Esophagus (tissue), 2 donors: Measurements from ENCODE around the gene ACP1. TPM values are rescaled to one million over a fixed set of nuclear protein-coding genes. Genes with fewer than 3 reads are reported as not detected.

Experiments
- H3K27ac ChIP-seq, 2 donors: one replicate each; pipeline ENCODE4 v1.5.1; 2013; ENCODE audit warnings: low read depth in 2 of 2, mild to moderate bottlenecking in 2 of 2, inconsistent platforms in 1 of 2, low read length in 1 of 2, moderate library complexity in 1 of 2
- H3K27me3 ChIP-seq, 2 donors: one replicate each; pipeline ENCODE4 v1.6.1; 2013; ENCODE audit warnings: low read length in 2 of 2, control low read depth in 1 of 2, mild to moderate bottlenecking in 1 of 2; ENCODE audit not compliant: insufficient read depth in 2 of 2, control insufficient read depth in 1 of 2
- H3K36me3 ChIP-seq, 2 donors: one replicate each; pipeline ENCODE4 v1.6.1; 2013; ENCODE audit warnings: low read length in 1 of 2; ENCODE audit not compliant: control insufficient read depth in 2 of 2, insufficient read depth in 2 of 2
- H3K4me1 ChIP-seq, 2 donors: one replicate each; pipeline ENCODE4 v1.6.1; 2013; ENCODE audit warnings: low read length in 1 of 2; ENCODE audit not compliant: control insufficient read depth in 2 of 2, insufficient read depth in 2 of 2
- H3K4me3 ChIP-seq, 2 donors: one replicate each; pipeline ENCODE4 v1.5.1; 2013; ENCODE audit warnings: low read length in 2 of 2, mild to moderate bottlenecking in 2 of 2, low read depth in 1 of 2, moderate library complexity in 1 of 2
- H3K9me3 ChIP-seq, 2 donors: one replicate each; pipeline ENCODE4 v1.6.1; 2013; ENCODE audit warnings: mild to moderate bottlenecking in 2 of 2, low read depth in 1 of 2, low read length in 1 of 2, moderate library complexity in 1 of 2; ENCODE audit not compliant: control insufficient read depth in 2 of 2, insufficient read depth in 1 of 2
- WGBS, 2 donors: extraction: QIAGEN DNeasy Blood & Tissue Kit; methylation state at CpG; one replicate each; pipeline ENCODE4 v1.1.7; 2013; 5-methylcytosine and 5-hydroxymethylcytosine counted together
- polyA plus RNA-seq, 2 donors: library from polyadenylated mRNA; stranded (reverse); fragments of 200-250 nt; gene quantifications; one replicate each; pipeline ENCODE4 v1.2.3, GENCODE V29; 2013
- donor health status: healthy with polysubstance abuse.
- donor health status: Bipolar disorder and iron deficiency.

The ACP1 gene
- 10 to 100 TPM; 49.7 to 59.2 TPM for polyA plus RNA-seq

- Histone ChIP-seq H3K4me3 (peak within 1 kb of the TSS; percentile 94 to 97), H3K27ac (peak within 1 kb of the TSS; percentile 93 to 96), H3K27me3 (no peaks in the 10 kb centered on the region), H3K36me3 (no peaks in the 10 kb centered on the region), H3K9me3 (no peaks in the 10 kb centered on the region), H3K4me1 (no peaks in the 10 kb centered on the region)
- 0 to 1% methylated on average over 62 to 72 of the region's 73 CpGs for WGBS, 2 donors
Measured at GRCh38 chr2:264493-265468, at the start of gene ACP1. ACP1 (plus strand) TSS chr2:264947; CDS start chr2:264965, 18 bp downstream.

- Histone ChIP-seq H3K4me1 (no peaks in the 10 kb centered on the region), H3K4me3 (no peak overlapping the region), H3K27me3 (no peaks in the 10 kb centered on the region), H3K9me3 (peaks cover 0 to 4% of the 10 kb centered on the region in 2 donors), H3K27ac (no peak overlapping the region), H3K36me3 (peaks cover 2 to 5% of the 10 kb centered on the region in 2 donors)
- WGBS, 2 donors: 83 to 89% methylated on average over 3 of the region's 3 CpGs
Measured at GRCh38 chr2:216068-216467, 48.7 kb upstream of the ACP1 start.

- WGBS, 2 donors: 89% methylated on average over 4 of the region's 4 CpGs
- no peaks in the 10 kb centered on the region for H3K27me3 ChIP-seq
- H3K4me1 ChIP-seq: no peaks in the 10 kb centered on the region
- H3K9me3 ChIP-seq: no peaks in the 10 kb centered on the region
- H3K4me3 ChIP-seq: no peak overlapping the region
- no peak overlapping the region for H3K27ac ChIP-seq
- H3K36me3 ChIP-seq: peaks cover 14 to 19% of the 10 kb centered on the region in 2 donors
Measured at GRCh38 chr2:223451-223850, 41.3 kb upstream of the ACP1 start.

DNA sequence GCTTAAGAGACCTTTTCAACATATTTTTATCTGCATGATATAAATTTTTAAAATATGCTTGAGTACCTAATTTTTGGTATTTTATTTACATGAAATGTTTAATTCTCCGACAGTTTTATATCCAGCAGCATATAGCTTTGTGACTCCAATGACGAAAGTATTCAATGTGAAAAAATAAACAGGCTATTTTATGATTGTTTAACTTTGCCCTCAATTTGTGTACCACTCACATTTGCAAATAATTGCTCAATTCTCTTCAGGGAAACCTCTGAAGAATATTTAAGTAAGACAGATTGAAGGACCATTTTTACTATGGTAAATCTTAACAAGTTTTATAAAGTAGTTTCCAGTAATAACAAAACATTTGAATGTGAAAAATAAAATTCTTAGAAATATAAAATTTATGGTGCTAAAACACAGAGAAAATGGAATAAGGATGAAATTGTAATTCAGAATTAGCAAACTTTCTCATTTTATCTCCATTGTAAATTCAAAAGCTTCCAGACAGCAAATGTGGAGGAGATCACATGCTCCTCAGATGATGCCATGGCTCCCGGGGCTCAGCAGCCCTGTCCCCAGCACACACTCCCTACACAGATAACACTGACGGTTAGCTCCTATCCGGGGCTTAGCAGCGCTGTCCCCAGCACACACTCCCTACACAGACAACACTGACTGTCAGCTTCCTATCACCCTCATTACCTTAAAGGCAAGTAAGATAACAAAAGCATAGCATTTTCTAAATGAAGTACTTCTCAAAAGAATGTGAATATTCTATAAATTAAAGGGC is 40.6 kb upstream of the ACP1 start:
- WGBS, 2 donors: 92 to 94% methylated on average over 6 of the region's 6 CpGs
- no peak overlapping the region for H3K4me3 ChIP-seq
- no peak overlapping the region for H3K27ac ChIP-seq
- peaks cover 17 to 19% of the 10 kb centered on the region in 2 donors for H3K36me3 ChIP-seq
- H3K27me3 ChIP-seq: no peaks in the 10 kb centered on the region
- no peaks in the 10 kb centered on the region for H3K4me1 ChIP-seq
- no peaks in the 10 kb centered on the region for H3K9me3 ChIP-seq

DNA sequence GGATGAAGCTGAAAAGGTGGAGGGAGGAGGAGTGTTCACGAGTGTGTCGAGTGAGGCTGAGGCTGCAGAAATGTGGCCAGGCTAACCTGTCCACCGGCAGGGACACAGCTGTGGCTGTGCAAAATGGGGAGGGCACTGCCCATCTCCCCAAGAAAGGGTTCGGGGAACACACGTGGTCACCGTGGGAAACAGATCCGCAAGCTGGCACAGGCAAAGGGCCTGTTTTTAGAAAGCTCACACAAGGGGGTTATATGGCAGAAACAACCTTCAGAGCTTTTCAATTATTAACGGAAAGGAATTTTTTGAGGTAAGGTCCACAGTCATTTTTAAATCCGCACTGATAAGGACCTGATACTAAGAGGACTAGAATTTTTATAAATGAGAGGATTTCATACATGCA is 36.6 kb upstream of the ACP1 start:
- H3K36me3 ChIP-seq: peaks cover 13 to 18% of the 10 kb centered on the region in 2 donors
- WGBS, 2 donors: 84 to 95% methylated on average over 9 of the region's 9 CpGs
- H3K4me1 ChIP-seq: no peaks in the 10 kb centered on the region
- no peaks in the 10 kb centered on the region for H3K27me3 ChIP-seq
- no peaks in the 10 kb centered on the region for H3K9me3 ChIP-seq
- H3K27ac ChIP-seq: no peak overlapping the region
- no peak overlapping the region for H3K4me3 ChIP-seq

DNA sequence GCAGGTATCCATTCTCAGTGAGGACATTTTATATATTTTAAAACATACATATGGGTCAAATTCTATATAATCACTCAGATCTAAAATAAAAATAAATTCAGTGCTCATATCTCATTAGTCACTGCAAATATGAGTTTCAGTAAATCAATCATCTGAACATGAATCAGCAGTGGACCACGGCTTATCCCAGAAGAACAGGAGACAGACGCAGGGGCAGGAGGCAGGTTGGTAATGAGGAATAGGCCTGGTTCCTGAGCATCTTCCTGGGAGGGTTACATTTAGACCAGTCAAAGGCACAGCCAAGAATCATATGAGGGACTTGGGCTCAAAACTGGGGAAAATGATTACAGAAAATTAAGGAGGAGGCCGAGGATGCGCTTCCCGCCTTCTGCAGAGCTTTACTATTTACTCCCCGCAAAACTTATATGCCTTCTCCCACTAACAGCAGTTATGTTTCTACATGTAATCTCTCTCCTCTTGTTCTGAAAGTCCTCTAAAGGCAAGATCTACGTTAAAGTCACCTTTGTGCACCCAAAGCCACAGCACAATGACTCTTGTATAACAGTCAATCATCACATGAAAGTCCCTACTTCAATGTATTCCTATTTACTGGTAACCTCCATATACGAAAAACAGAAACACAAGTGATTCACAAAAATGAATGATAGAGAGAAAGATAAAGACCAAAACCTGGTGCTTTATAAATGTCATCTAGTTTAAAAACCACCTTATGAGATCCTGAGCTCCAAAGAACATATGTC is 36.0 kb upstream of the ACP1 start:
- Histone ChIP-seq H3K4me1 (no peaks in the 10 kb centered on the region), H3K9me3 (no peaks in the 10 kb centered on the region), H3K4me3 (no peak overlapping the region), H3K27ac (no peak overlapping the region), H3K36me3 (peaks cover 11 to 15% of the 10 kb centered on the region in 2 donors), H3K27me3 (no peaks in the 10 kb centered on the region)
- WGBS, 2 donors: 91 to 94% methylated on average over 8 of the region's 8 CpGs

GRCh38 chr2:231521-232185 is 33.1 kb upstream of the ACP1 start:
- no peak overlapping the region for H3K4me3 ChIP-seq
- no peaks in the 10 kb centered on the region for H3K27me3 ChIP-seq
- peaks cover 10% of the 10 kb centered on the region in 2 donors for H3K36me3 ChIP-seq
- H3K9me3 ChIP-seq: no peaks in the 10 kb centered on the region
- H3K27ac ChIP-seq: no peak overlapping the region
- 64% methylated on average over 9 of the region's 9 CpGs for WGBS, 2 donors
- H3K4me1 ChIP-seq: no peaks in the 10 kb centered on the region

DNA sequence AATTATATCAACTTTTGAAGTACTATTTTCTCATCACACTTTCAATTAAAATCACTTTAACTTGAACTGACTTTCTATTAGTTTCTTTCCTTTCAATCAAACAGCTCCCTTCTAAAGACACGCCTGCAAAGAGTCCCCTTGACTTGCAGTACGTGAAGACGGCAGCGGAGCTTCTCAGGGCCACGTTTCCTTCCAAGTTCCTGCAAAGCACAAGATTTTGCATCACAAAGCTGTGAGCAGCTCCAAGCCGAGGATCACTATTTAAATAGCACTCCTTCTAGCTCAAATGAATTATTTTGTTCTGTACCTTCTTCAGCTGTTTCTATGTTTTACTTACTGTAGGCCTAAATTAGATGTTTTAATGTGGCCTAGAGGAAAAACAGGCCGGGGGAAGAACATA is 31.7 kb upstream of the ACP1 start:
- H3K27me3 ChIP-seq: no peaks in the 10 kb centered on the region
- H3K4me3 ChIP-seq: no peak overlapping the region
- H3K4me1 ChIP-seq: no peaks in the 10 kb centered on the region
- 78 to 92% methylated on average over 7 of the region's 7 CpGs for WGBS, 2 donors
- peaks cover 7 to 9% of the 10 kb centered on the region in 2 donors for H3K36me3 ChIP-seq
- H3K9me3 ChIP-seq: no peaks in the 10 kb centered on the region
- H3K27ac ChIP-seq: no peak overlapping the region

GRCh38 chr2:234421-234820 is 30.3 kb upstream of the ACP1 start:
- no peaks in the 10 kb centered on the region for H3K4me1 ChIP-seq
- no peaks in the 10 kb centered on the region for H3K9me3 ChIP-seq
- H3K4me3 ChIP-seq: no peak overlapping the region
- peaks cover 5 to 8% of the 10 kb centered on the region in 2 donors for H3K36me3 ChIP-seq
- H3K27me3 ChIP-seq: no peaks in the 10 kb centered on the region
- 81 to 88% methylated on average over 4 of the region's 4 CpGs for WGBS, 2 donors
- H3K27ac ChIP-seq: no peak overlapping the region
